ENCODE measurements around the gene ATXN1.

The ATXN1 gene

DNA sequence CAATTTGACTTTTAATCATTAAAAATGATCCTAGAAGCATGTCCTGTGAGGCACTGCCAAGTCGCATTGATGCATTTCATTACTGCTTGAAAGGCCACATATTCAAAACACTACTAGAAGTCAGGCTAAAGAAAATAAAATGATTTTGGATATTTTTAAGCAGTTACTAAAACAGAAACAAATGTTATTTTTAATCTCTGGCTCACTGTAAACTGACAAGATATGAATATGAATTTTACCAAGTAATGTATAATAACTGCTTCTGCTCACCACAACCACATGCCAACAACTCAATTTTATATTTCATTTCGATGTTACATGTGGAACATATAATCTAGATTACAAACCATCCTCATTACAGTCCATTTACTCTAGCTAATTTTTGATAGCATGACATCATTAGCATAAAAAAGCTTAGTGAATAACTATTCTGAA lies 90.6 kb downstream of the ATXN1 start:
- no peak for DNase-seq

DNA sequence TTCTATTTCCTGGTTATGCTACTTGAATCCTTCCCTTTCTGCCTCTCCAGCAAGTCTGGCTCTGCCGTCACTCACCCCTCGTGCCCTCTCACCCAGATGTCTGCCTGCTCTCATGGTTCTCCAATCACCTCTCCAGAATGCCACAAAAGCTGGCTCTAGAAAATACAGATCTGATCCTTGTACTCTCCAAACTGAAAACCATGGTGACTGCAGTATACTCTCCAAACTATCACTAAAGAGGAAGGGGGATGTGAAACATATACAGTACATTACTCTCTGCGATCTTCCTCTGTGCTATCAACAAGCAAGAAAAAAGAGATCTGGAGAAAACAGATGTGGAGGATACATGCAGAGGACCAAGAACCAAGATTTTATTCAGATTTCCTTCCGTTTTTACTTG lies 91.1 kb downstream of the ATXN1 start:
- no peak for DNase-seq

DNA sequence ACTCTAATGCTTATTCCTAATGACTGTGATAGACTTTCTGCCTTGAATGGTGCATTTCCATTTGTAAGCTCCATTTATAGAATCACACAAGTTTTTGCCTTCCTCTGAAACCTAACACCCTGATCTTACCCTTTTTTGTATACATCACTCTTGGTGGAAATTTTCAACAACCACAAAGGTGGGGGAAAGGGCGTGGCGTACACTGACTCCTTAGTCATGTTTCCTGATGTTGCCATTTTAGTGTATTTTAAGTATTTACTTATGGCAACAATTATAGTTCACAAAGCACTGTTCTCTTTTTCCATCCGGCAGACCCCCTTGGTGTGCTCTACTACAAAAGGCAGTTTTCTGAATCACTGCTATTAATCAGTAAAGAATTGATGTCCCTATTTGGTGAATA lies 92.0 kb downstream of the ATXN1 start:
- no peak for DNase-seq

DNA sequence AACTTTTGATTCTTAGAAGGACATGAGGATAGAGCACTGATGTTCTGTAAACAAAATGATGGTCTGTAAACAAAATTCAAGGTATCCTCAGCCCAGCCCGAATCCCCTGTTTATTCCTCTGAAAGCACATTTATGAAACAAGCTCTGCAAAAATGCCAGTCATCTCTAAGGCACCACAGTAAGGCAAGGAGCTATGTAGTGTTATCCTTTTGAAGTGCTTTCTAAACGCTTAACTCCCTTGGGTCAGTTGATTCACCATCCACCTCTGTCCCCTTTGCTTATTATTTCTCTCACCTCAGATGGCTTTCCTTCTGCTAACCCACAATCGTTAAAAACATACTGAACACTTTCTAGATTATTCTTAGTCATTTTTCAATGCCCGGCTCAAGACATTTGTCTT lies 93.8 kb downstream of the ATXN1 start:
- DNase-seq = no peak

DNA sequence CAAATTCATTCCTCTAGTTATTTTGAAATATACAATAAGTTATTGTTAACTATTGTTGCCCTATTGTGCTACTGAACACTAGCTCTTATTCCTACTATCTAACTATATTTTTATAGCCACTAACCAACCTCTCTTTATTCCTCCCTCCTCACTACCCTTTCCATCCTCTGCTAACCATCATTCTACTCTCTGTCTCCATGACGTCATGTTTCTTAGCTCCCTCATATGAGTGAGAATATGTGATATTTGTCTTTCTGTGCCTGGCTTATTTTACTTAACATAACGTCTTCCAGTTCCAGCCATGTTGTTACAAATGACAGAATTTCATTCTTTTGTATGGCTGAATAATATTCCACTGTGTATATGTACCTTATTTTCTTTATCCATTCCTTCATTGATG lies 95.3 kb downstream of the ATXN1 start:
- DNase-seq = no peak

DNA sequence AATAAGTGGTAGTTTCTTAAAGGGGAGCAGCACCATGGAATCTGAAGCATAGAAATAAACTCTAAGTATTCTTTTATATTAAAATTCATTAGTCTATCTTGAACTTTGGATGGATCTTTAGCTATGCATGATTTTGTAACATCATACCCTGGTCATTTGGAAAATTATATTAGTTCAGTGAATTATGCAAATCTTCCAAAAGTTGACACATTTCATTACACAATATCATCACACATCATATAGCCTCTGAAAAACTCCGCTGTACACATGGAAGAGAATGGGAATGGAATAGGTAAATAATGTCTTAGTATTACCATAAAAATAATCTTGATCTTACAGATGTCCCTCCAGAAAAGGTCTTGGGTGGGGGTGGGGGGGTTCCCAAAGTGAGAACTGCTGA lies 96.1 kb downstream of the ATXN1 start:
- DNase-seq = no peak

DNA sequence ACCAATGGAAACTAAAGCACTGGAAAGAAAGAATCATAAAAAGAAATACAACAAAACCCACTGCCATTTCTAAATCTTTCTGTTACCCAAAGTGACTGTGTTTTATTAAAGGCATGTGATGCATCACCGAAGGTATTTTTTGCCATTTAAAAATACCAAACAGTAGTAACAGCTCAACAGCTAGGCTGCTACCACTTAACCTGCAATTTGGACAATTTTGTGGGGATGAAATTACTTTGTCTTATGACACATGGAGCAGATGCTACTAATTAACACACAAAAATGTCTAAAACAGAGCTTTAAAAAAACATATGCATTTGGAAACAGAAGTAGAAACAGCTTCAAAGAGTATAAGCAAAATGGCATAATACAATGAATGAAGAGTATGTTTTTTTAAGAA lies 97.4 kb downstream of the ATXN1 start:
- DNase-seq = no peak

DNA sequence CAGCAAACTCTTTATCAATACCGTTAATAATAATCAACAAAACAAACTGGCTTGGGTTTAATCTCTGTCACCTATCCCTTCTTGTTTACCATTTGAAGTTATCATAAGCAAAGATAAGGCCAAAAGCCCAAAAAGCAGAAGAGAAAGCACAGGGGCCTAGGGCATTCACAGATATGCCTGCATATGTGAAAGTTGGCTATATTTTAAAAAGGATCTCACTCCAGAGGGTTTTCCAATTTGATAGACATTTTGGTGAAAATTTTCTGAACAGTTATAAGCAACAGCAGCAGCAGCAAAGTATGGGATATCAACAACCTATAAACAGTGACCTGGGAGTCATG lies 101.1 kb downstream of the ATXN1 start:
- no peak for DNase-seq

DNA sequence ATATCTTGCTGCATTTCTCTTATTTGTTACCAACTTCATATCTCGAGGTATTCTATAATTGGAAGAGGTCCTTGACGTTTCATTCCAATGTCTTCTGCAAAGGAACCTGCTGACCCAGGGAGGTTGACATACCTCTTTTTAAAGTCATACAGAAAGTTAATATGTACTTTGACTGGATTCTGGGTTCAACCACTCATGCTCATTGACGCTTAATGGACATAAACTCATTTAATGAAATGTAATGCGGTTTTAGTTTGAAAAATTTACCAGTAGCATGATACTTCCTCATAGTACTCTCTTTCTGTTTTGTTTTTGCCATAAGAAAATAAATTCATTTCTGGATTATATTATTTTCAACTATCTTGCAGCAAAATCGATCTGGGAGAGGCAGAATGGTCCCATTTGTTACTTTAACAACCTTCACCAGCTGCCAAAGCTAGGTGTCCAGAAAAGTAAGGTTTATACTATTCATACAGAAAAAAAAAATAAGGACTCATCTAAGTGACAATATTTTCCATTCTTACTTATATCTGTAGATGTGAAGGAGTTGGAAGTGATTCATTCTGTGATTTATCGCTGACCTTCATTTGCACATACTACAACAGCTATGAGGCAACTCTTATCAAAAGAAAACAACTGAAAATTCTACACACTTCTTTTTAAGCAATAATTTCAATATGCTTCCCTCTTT lies 101.6 kb downstream of the ATXN1 start:
- no peak for DNase-seq

DNA sequence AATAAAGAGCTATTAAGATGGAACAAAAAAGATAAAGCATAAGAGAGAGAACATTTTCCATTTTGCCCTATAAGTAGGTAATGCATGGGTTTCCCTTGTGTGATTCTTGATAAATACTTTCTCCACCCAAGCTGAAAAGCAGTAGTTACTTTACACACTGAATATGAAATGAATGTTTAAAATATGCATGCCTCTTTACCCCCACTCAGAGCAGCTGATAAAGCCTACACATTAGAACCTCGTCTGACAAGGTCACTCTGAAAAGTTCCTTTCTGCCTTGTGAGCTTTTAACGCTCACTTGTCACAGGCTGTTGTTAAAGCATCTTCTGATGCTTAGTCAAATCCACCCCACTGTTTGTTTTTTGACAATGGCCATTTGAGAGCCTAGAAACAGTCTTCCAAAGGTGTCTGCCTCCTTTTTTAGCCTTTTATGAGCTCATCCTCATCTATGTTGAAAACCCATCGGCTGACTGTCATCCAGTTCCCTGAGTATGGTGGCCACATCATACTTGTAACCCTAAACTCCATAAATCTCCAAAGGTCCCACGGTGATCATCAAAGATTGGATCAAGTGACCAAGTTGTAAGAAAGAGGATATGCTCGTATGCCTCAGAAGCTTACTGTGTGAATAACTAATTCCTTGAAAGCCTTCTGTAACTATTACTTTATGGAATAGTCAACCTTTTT lies 102.8 kb downstream of the ATXN1 start:
- no peak for DNase-seq

DNA sequence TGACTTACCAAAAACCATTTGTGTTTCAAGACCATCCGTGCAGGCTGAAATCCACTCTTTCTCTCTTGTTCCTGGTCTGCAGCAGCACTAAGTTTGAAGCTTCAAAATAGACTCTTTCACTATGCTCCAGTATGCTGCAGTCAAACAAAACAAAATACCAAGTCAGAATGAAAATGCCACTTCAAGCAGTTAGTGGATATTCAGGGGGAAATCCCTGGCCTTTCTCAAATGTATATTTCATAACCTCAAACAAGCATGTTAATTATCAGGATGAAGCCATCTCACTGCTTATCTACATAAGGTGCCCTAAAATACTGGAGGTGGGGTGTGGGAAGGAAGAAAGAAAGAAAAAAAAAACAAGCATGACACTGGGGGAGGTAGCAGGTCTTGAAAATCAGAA lies 103.5 kb downstream of the ATXN1 start:
- DNase-seq = no peak

DNA sequence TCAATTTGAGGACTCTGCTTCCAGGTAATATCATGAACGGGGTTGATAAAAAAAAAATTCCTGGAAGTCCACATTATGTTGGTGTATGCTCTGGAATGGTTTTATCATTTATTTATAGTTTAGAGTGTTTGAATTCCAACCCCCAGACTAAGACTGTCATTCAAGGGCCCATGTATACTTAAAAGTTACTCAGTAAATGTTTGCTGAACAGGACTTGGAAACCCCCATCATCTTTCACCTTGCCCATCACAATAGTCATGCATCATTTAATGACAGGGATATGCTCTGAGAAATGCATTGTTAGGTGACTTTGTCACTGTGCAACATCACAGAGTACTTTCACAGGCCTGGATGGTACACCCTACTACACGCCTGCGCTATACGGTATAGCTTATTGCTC lies 104.8 kb downstream of the ATXN1 start:
- DNase-seq = no peak

DNA sequence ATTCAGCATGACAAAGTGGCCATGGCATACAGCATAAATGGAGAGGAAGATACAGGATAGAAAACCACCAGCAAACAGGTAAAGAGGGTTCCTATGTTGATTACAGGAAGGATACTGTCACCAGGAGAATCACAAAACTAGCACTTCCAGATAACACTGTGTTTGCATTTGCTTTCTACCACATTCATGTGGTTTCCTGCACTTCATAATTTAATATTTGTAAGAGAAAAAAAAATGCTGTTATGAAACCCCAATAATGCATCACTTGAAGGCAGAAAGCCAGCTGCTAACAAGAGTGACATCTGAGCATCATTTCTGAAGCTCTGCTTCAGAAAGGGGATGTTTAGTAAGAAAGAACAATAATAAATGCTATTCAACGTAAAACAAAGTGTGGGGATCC lies 106.6 kb downstream of the ATXN1 start:
- no peak for DNase-seq

DNA sequence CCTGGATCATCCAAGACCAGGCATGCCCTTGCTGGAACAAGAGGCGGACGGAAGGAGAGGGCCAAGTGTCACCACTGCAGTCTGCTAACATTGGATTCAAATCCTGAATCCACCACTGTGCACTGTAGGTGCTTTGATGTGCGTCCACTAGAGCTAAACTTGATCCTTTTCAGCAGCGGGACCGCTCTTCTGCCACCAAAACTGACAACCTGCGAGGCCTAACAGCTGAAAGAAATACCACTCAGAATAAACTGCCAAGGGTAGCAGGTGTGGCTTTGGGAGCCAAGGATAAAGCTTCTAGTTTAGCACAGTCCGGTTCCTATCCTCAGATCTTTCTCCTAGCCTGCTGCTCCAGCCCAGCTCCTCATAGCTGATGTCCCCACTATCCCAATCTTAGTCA lies 108.0 kb downstream of the ATXN1 start:
- DNase-seq = no peak

DNA sequence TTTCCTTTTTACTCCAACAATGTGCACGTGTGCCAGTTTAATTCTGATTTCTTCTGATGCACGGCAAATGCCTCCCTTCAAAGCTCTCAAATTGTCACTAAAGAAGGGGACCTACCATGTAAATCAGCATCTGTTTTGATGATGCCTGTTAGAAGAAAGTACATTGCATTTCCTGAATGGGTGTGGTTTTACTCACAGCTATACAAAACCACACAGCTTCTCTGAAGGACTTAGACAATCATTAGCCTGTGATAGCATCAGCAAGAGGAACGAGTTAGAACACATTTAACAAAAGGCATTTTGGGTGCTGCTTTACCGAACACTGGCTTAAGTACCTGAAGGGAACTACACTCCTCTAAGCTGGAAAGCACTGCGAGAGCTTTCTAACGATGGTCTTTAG lies 109.4 kb downstream of the ATXN1 start:
- DNase-seq = no peak

DNA sequence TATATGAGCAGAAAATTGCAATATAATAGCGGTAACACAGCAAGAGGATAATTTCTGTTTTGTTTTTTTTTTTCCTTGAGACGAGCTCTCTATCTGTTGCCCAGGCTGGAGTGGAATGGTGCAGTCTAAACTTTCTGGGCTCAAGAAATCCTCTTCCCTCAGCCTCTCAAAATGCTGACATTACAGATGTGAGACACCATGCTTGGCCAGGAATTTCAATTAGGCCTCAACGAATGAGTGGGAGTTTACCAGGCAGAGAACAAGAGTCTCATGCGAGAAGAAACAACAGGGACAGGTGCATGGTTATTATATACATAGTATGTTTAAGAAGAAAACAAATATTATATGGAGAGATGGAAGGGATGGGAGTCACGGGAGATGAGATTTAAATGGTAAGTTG lies 111.4 kb downstream of the ATXN1 start:
- DNase-seq = no peak

DNA sequence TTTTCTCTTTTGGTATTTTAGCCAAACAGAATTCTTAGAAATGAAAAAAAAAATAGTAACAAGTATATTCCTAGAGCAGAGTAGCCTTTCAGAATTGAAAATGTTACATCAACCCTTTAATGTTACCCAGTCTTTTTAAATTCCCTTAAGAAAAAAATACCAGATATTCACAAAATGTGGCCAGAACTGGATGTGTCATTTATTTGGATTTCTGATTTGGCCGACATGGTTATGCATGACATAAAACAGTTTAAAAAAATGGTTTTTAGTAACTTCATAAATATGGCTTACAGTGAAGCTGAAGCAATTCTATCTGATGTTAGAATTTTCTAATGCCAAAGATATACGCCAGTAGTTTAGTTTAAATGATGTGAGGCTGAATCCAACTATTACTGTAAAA lies 112.0 kb downstream of the ATXN1 start:
- DNase-seq = no peak

DNA sequence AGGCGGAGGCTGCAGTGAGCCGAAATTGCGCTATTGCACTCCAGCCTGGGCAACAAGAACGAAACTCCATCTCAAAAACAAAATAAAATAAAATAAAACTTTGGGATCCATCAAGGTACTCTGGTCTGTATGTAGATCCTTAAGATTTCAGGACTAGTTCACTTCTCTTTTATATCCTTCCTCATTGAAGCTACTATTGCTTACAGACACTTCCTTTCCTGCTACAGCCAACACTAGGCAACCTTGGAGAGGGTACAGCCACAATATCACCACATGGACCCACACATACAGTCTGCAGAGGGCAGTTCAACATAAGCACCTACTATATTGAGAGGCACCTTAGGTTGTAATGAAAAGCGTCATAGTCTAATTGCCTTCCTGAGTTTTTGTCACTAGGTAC lies 113.3 kb downstream of the ATXN1 start:
- no peak for DNase-seq

DNA sequence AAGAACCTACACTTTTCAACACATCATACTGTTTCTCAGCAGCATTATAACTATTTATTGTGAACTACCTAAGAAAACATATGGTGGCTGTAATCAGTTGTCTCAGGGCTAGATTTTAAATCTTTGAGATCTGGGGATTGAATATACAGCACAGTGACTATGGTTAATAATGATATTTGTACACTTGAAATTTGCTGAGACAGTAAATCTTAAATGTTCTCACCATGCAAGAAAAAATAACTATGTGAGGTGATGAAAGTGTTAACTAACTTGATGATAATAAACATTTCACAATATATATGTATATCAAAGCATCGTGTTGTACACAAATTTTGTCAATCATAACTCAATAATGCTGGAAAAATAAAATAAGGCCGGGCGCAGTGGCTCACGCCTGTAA lies 113.8 kb downstream of the ATXN1 start:
- DNase-seq = no peak

DNA sequence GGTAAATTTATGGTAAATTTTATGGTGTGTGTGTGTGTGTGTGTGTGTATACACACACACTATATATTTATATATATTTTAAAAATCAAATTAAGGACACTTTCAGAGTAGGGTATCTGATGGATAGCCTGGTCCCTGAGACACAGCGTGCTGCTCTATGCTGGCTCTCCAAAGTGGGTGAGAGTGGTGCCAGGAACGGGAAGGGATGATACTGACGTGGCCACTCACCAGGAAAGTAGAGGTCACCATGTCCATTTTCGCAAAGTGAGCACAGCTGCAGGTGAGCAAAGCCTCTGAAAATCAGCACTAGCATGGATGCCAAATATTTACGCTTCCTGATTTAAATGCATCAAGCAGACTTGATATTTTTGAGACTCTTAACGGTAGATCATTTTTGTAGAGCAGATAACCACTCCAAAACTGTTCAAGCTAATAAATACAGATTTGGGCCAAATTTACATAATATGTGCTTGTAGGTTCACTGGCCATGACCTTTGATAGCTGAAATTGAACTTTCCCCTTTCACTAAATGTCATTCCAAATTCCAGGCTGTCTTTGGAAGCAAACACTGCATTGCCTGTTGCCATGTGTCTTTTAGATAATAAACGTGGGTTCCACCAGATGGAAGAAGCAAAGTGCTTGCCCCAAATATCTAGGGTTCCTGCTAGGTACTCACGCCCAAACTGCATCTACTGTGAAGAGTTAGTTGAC lies 116.6 kb downstream of the ATXN1 start:
- no peak for DNase-seq

DNA sequence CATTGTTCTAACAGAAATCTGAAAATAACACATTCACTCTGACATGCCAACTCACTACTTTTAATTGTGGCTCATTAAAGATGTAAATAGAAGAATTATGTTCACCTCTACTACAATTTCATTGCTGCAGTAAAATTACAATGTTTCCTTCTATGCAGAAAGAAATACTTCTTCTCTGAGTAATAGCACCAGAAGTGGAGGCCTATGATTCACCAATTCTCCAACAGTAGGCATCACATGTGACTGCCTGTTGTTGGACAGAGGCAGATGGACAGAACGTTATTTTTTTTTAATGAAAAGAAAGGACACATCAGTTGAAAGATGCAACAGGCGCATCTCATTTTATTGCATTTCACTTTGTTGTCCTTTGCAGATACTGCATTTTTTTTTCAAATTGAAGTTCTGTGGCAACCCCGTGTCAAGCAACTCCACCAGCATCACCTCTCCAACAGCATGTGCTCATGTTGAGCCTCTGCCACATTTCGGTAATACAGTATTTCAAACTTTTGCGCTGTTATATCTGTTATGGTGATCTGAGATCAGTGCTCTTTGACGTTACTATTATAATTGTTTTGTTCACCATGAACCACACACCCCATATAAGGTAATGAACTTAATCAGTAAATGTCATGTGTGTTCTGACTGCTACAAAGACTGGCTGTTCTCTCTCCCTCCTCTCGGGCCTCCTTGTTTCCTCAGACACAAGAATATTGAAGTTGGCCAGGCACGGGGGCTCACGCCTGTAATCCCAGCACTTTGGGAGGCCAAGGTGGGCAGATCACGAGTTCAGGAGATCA lies 121.4 kb downstream of the ATXN1 start:
- no peak for DNase-seq

DNA sequence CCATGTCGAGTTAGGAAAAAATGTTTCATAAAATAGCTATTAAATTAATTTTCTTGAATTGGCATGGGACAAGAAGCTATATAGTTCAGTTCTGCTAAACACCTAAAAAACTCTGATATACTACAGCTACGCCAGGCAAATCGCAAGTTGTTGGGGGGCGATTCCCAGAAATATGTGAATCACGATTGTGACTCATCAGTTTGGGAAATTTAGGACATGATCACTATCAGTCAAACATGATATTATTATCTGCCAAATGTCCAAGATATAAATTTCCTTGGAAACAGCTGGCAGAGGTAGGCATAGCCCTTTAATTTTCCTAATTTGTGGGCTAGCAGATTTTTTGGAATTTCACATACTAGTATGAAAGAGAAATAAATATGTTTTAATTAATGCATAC lies 123.6 kb downstream of the ATXN1 start:
- DNase-seq = no peak

DNA sequence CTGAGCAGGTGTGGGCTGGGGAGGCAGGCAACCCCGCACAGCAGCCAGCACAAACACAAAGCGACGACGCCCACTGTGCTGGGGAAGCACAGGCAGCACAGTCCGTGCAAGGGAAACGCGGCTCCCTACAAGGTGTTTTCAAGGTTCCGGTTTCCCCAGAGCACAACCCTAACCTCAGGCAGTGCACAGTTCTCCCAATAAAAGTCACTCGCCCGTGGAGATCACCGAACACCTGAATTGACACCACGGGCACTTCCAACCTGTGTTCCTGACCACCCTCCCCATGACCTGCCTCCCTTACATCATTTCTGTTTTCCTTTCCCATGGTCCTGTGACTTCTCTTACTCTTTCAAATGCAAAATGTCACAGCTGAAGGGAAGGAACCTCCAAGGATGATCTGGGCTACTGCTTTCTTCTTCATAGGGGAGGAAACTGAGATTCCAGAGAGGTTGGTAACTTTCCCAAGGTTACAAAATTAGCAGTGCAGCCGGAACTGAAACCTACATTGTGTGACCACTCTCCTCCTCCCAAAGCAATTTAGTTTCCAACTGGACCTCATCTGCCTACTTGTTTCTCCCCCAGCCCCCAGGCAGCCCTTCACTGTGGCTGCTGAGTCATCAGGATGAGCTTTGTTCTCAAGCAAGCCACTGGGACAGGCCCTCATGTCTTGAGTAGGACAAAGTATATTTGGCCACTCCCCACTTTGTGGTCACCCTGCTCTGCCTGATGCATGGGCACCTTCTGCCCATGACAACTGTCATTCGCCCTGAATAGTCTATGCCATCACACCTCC lies 125.3 kb downstream of the ATXN1 start:
- no peak for DNase-seq

Measured in DMS79 treated with DMSO at 0.1 percent for 48 hours (cell line).